GM12801 (cell line): ENCODE results near the gene AP1G1.

Source experiments
- CTCF ChIP-seq: IDR thresholded peaks from one replicate; pipeline ENCODE4 v1.5.1; 2011; ENCODE audit warnings: control low read depth; ENCODE audit not compliant: insufficient read length; ENCODE audit errors: extremely low read depth

The AP1G1 gene

DNA sequence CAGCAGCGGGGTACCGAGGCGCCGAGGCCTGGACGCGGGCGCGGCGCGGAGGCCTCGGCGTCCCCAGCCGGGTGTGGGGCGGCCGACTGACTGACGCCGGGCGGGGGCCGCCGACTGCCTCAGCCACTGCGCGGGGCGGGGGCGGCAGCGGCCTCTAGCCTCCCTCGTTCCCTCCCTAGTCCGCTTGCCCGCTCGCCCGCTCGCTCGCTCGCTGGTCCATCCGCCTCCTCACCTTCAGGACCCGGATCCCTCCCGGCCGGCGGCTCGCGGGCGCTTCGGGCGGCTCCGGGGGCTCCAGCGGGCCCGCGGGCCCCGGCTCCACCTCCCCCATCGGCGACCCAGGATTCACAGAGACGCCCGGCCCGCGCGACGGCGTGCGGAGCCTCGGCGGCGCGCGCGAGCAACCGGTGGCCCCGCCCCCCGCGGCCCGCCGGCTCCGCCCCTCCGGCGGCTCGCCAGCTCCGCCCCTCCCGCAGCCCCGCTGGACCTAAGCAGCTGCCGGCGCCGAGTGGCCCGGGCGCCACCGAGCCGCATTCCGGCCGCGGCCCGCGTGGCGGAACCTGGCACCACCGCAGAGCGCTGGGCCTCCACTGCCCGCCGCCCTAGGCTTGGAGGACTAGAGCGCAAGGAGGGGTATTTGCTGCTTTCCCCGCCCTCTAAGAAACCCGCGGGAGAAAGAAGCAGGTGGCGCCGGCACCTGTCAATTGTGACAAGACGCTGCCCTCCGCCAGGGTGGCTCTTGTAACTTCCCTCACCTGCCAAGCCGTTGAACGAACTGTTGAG, 84.9 kb downstream of the AP1G1 start:
- TF ChIP-seq CTCF, result no peak

- TF ChIP-seq CTCF, result no peak
These were observed 85.7 kb downstream of the AP1G1 start for GRCh38 chr16:71722801-71723536.

- TF ChIP-seq CTCF, result no peak
These were observed 87.4 kb downstream of the AP1G1 start for GRCh38 chr16:71721066-71721740.

DNA sequence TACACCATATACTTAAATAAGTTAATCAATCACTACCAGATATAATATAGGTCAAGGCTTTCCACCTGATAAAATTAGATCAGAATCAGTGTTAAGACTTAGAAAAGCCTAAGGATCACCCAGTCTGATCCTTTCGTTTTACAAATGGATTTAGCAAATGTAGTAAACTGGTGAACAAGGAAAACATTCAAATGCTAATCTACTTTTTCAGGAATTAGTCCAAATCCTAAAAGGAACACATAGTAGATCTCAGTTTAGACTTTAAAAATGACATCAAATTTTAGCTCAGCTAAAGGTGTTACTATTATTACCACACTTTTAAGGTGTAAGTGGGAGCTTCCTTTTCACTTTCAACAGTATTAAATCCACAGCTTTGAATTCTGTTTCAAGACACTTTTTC, 96.1 kb downstream of the AP1G1 start:
- TF ChIP-seq CTCF, result no peak

- no peak for TF ChIP-seq CTCF
These were observed 96.8 kb downstream of the AP1G1 start for GRCh38 chr16:71711789-71712188.

DNA sequence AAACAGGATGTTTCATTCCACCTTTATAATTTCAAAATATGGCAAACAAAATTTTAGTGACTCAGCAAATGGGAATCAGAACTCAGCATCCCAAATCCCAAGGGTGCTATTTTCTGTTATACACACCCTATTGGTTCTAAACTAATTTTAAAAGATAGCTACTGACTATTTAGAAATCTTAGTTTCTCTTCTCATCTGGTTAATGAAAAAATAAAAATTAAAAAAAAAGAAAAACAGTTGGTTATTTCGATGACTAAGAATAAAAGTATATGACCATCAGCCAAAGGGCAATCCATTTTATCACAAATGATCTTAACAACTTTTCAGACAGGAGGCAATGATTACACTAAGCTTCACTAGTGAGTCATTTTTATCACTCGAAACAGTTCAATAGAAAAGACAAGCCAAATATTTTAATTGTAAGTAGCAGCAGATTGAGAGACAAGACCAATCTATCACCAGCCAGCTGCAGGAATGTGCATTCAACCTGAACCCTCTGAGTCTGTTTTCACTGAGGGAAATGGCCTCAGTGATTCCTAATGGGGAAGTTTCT, 99.3 kb downstream of the AP1G1 start:
- TF ChIP-seq CTCF, result no peak

GRCh38 chr16:71708696-71709095, 99.9 kb downstream of the AP1G1 start:
- no peak for TF ChIP-seq CTCF
